Hematopoietic multipotent progenitor cell treated with erythropoietin and hydrocortisone succinate and interleukin-3 and kit ligand, for 15 days (in vitro differentiated cells): Measurements from ENCODE around the gene INSIG1.

Source experiments
- DNase-seq: peaks from one replicate; pipeline ENCODE4 v3.0.0-alpha.2; 2015; ENCODE audit warnings: low spot score

Gene INSIG1

DNA sequence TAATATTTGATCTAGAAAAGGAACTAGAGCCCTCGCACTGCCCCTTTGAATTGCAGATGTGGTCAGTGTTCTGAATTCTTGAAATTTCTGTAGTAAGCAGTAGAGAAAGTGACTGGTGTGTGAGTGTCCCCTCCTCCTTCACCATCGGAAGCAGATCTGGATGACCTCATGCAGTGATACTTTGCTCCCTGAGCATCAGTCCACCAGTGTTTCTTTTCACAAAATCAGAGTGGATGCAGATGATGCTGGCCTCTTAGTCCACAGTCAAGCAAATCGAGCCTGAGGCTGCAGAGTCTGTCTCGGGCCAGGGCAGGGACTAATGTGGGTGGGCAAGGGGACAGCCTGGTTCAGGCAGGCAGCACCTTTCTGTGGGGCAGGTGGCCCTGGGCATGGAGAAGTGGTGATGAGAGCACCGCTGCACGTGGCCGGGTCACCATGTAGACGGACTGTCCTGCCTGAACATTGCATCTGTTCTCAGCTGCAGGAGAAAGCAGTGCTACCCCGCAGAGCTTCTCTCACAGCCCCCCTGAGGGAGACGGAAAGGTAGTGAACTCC is 5.4 kb downstream of the INSIG1 start:
- no peak for DNase-seq

DNA sequence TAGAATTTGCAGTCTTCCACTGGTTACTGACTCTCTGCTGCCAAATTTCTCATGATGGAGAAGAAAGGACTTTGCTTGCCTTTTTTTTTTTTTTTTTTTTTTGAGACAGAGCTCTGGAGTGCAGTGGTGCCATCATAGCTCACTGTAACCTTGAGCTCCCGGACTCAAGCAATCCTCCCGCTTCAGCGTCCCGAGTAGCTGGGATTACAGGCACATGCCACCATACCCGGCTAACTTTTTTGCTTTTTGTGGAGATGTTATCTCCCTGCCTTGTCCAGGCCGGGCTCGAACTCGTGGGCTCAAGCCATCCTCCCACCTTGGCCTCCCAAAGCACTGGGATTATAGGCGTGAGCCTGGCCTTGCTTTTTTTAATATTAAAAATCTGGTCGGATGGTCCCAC is 6.2 kb downstream of the INSIG1 start:
- no peak for DNase-seq

DNA sequence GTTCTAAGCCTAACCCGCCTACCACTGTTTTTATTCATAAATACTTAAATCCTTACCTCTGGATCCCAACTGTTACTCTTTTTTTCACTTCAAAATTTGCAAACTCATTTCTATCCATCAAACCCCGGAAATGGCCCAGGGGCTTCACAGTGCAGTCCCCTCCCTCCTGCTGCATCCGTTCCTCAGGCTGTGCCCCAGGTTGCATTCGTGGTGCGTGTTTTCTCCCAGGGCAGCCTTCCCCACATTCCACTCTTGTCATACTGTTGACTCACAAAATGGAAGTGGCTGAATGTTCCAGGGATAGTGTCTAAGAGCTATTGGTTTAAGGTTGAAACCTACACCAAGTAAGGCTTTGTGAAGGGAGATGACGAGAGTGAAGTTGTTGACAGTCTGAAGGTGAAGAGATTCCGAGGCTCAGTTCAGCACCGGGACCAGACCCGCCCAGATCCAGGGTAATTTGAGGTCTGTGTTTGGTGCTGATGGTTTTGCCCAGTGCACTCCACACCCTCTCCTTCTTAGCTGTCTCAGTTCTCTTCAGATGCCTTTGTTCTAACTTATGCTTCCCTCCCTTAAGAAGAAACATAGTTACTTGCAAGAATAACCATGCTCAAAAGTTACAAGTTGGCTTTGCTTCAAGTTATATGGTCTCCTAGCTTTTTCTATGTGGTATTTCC is 7.7 kb downstream of the INSIG1 start:
- no peak for DNase-seq

DNA sequence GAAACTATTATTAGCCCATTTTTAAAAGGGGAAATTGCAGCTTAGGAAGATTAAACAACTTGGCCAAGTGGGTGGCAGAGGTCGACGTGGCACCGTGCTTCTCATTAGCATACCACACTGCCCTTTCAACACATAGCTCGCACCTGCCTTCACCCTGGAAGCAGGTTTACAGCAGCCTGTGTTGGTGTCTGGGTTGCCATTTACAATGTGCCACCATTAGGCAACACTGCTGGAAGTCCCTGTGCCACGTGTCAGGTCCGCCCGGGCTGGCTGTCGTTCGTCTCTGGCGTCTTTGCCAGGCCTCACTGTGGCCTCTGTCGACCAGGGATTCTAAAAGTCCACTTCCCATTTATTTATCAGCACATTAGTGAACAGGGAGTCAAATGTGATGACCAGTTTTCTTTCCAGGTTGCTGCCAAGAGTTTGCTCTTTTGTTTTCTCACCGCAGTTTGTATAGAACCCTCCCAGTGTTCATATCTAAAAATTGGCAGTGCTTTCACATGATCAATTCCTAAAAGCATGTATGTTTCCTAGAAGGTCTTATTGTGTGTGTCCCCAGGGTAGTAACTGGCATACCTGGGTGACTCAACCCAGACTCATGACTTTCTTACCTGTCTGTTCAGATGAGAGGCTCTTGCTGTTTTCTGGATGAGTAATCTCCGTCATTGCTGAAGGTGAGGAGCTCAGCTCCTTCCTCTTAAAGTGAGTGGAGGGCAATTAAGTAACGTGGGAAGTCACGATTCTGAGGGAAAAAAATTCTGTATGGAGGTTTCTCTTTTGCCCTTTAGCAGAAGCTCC is 9.2 kb downstream of the INSIG1 start:
- DNase-seq = no peak

DNA sequence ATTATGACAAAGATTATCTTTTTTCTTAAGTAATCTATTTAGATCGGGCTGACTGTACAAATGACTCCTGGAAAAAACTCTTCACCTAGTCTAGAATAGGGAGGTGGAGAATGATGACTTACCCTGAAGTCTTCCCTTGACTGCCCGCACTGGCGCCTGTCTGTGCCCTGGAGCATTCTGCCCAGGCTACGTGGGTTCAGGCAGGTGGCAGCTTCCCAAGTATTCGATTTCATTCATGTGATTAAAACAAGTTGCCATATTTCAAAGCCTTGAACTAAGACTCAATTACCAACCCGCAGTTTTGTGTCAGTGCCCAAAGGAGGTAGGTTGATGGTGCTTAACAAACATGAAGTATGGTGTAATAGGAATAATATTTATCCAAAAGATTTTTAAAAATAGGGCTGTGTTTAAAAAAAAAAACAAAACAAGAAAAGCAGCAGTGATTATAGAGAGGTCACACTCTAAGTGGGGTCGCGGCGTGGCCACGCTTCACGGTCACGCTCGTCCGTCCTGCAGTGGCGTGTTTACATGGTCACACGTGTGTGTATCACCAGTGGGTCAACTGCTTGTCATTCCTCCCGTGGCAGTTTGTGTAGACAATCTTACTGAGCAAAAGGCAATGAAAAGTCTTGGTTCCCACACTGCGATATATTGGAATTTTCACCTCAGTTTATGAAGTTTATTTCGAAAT is 10.8 kb downstream of the INSIG1 start:
- no peak for DNase-seq

DNA sequence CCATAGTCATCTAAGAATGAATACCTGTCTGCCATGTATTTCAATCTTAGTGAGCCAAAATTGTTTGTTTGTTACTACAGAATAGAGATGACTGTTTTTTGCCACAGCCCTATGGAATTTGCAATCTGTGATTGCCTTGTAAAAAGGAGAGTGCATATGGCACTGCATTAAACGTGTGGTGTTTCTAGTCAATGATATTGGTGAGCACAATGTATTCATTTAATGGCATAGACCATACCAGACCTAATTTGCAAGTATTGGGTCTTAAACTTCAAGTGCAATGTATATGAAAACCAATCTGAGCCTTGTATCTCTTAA is 11.3 kb downstream of the INSIG1 start:
- DNase-seq = no peak

DNA sequence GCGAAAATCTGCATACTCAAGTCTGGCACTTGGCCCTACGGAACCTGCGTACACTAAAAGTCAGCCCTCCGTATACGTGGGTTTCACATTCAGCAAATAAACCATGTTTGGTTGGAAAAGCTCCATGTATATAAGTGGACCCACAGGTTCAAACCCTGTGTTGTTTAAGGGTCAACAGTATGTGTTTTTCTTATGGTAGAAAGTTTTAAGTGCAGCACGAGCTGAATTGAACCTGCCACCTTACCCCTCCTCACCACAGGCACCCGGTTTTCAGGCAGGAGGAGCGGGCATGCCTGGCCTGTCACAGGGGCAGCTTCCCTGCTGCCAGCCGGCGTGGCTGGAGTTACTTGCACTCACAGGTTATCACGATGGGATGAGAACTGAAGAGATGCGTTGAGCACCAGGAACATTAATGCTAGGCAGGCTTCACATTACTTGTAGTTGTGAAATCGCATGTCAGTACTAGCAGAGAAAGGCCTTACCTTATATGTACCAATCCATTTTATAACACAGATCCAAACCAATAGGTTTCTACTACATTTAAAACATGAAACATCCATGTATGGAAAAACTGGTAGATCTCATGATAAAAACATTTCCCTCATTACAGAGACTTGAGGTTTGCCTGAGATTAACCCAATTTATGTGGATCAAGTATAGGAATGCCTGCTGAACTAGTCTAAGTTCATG is 12.9 kb downstream of the INSIG1 start:
- no peak for DNase-seq

DNA sequence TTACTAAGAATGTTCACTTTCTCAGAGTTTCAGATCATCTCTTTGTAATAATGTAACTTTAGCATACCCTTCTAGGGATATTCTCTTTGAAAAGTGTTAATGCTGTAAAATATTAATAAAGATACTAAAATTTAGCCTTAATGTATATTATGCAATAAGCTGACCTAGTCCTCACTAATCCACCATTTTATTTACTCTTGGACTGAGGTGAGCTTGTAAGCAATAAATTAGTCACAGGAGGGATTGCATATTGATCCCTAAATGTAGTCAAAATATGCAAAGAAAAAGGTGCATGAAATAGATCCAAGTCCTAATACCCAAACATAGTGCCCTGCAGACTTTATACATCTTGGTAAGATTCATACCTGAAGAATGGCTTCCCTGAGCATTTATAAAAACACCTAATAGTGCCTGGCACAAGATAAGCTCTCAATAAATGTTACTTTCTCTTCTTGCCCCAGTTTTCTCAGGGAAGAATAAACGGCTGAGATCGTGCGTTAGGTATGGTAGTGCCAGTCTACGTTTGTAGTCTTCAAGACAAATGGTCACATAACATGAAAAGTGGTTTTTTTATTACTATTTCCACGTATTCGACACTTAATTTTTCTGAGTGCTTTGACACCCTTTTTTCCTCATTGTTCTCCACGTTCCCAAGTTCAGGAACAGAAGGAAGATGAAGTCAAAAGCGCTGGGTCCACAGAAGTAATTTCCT is 14.3 kb downstream of the INSIG1 start:
- no peak for DNase-seq

DNA sequence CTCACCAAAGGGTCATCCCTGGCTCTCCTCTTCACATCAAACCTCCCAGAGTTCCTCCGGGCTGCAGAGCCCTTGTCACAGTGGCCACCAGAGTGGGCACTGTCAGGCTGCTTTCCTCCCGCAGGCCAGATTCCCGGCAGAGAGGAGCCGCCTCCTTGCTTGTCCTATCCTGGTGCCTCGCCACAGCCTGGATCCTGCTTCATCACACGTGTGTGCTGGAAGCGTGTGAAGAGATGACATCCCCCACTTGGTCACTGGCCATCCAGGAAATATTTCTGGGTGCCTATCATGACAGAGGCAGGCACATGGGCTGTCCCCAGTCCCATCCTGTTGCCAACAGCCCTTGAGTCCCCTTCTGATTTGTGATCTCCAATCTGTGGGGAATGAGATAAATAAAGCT is 15.0 kb downstream of the INSIG1 start:
- no peak for DNase-seq

DNA sequence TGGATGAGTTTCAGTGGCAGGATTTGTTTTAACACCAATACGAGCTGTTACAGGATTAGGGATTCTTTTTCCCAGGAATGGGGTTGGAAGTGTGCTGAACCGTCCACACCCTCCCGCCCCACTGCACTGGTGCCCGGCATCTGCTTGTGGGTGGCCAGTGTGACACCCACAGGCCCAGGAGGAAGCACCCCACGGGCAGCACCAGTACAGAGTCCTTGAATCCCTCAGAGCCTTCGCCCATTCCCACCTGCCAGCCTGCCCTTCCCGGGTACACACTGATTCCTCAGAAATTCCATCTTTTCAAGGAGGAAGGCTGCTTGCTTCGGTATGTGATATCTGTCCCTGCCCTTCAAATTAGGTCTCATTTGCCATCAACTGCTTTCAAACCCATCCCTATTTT is 15.4 kb downstream of the INSIG1 start:
- DNase-seq = no peak

DNA sequence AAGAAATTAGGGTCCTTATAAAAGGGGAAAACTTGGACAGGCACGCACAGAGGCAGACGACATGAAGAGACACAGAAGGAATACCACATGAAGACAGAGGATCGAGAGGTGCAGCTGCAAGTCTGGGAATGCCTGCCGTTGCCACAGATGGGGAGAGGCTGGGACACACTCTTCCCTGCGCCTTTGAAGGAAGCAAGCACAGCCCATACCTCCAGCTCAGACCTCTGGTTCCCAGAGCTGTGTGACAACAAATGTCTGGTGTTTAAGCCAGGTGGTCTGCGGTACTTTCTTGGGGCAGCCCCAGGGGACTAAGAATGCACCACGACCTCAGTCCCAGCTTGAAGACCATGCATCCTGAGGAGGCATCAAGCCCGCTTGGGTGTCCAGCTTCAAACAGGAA is 18.3 kb downstream of the INSIG1 start:
- DNase-seq = no peak

DNA sequence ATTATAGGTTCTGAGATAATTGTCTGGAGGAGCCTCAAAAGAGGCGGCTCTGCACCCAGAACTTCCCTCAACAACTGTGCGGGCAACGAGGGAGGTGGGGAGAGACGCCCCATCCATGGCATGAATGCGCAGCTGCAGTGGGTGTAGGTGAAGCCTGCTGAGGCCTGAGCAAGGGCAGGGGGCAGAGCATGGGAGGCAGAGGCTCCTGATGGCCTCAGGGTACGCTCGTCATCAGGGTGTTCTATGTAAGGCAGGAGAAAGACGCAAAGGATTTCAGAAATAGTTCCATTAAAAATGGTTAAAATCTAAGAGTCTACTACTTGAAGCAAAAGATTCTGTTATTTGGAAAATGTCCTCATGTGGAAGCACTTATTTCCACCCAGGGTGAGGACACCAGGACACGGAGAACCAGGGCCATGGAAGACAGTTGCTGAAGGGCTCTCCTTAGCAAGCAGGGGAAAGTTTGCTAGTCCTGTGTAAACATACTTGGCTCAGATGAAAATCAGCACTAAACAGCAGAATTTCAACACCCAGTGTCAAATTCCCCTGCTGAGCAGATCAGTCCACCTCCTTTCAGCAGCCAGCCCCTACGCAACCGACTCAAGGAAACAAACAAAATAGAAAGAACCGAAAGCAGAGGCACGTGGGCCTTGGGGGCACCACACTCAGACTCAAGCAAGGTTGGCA is 18.9 kb downstream of the INSIG1 start:
- DNase-seq = no peak

DNA sequence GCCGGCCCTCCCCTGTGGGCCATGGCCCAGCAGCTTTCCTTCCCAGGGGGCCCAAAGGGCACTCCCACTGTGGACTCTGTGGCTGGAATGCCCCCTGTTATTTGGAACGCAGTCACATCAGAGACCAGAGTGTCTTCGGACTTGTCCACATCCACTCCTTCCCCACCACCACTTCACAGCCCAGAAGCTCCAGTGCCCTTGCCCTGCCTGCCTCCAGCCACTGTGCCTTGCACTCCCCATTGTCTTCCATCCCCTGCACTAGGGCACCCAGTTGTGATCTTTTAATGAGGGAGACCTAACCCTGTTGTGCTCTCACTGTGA is 19.4 kb downstream of the INSIG1 start:
- DNase-seq = no peak

DNA sequence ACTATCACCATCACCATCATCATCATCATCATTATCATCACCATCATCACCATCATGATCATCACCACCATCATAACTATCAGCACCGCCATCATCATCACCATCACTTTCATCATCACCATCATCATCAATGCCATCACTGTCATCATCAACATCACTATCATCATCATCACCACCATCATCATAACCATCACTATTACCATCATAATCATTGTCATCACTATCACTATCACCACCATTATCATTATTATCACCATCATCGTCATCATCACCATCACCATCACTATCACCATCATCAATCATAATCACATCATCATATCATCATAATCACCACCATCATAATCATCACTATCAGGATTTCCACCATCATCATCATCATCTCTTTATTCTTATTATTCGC is 20.6 kb downstream of the INSIG1 start:
- DNase-seq = no peak

DNA sequence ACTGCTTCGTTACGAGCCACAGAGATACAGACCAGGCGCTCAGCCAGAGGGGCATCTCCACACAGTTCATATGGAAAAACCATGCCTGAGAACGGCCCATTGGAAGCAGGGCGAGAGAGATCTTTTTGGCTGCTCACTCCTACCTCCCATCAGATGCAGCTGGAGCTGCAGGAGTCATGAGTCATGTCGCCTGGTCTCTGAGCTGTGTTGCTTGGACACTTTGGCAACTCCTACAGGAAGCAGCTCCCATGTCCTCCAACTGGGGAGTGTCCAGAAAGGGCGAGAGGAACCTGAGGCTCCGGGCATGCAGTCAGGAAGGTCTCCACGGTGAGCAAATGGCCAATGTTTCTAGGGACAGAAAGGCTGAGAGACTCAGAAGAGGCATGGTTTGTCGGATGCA is 24.9 kb downstream of the INSIG1 start:
- no peak for DNase-seq

DNA sequence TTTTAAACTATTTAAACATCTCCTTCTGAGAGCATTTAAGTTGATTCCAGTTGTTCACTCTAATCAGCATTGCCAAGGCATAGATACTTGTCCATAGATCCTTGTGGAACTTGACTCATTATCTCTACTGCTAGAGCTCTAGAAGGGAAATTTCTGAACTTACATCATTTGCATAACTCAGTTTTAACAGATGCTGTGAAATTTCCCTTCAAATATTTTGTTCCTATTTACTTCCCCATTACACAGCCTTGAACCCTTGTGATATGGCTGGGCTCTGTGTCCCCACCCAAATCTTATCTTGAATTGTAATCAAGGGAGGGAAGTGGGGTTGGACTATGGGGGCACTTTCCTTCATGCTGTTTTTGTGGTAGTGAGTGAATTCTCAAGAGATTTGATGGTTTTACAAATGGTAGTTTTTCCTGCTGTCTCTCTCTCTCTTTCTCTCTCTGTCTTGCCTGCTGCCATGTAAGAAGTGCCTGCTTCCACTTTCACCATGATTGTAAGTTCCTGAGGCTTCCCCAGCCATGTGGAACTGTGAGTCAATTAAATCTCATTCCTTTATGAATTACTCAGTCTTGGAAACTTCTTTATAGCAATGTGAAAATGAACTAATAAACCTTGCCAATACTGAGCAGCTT is 25.4 kb downstream of the INSIG1 start:
- no peak for DNase-seq

DNA sequence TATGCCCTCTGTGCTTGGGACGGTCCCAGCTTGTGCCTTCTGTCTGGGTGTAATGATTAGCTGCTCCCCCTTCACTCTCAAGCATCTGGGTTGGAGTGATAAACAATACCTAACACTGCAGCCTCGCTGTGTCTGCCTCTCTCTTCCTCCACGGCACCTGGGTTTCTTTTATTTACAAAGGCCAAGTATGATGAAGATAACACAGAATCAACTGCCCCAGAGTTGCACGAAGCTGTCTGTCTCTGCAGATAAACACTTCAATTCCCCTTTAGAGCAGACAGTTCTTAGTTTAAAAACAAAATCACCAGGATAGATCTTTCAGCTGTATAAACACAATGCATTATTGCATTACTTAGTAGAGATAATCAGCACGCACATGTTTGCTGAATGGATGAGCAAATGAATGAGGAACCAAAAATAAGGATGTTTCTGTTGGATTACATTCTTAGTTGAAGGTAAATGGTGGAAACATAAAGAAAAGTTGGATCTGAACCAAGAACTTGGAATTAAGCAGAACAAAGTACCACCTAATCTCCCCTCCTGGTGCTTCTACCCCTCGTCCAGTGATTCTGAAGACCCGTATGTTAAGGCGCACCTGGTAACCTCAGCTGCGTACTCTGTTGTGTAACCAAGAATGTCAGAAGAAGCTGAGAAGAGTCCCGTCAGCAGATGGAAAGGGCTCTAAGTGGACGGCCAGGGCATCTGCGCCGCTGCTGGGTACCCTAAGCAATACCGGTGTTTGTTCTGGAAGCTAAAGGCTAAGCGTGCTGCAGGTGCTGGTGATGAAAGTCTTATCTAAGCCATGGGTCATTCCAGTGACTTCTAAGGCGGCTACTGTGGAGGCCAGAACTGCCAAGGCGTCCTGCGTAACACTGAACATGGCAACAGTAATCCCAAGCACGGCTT is 26.6 kb downstream of the INSIG1 start:
- DNase-seq = no peak

DNA sequence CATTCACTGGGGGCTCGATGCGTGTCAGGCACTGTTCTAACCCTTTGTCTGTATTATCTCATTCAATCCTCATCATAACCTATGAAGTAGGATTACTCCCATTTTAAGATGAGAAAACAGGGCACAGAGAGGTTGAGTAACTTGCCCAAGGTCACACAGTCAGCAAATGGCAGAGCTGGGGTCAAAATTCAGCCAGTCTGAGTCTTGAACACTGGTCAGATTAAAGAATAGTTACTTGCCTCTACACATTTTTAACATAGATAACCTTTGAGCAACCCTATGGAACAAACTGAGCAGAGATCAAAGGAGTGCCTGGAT is 27.2 kb downstream of the INSIG1 start:
- no peak for DNase-seq

DNA sequence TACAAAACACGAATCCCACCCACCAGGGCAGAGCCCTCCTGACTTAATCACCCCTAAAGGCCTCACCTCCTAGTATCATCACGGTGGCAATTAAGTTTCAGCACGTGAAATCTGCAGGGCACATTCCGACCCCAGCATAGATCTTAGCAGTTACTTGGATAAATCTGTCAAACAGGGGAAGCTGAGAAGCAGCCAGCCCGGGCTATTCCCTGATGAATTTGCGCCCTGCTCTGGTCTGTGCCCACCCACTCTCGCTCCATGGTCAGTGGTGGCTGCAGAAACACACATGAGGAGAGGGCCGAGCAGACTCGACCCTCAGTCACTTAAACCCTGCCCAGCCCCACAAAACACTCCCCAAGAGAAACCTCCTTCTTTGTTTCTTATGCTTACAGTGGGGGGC is 28.7 kb downstream of the INSIG1 start:
- DNase-seq = no peak
